ENCODE measurements around the gene MARCHF10.

The MARCHF10 gene

GRCh38 chr17:62676231-62676943, 131.7 kb downstream of the MARCHF10 start:
- no peak for DNase-seq (ENCODE audit: low spot score)
- TF ChIP-seq CTCF (IDR thresholded peaks at IDR 0.05; ENCODE audit: borderline replicate concordance, control extremely low read depth, extremely low read depth, insufficient read depth, missing control alignments), result no peak
- in situ Hi-C loops (cut with MboI; ENCODE audit: low sequenced_read_pairs, unreplicated experiment), result loop anchor here (25.0 kb wide), 1 partner anchor 736 kb away; no protein-coding TSS in a partner anchor

GRCh38 chr17:62675701-62676100, 132.4 kb downstream of the MARCHF10 start:
- DNase-seq (ENCODE audit: low spot score), result no peak
- in situ Hi-C loops (cut with MboI; ENCODE audit: low sequenced_read_pairs, unreplicated experiment), result loop anchor here (25.0 kb wide), 1 partner anchor 737 kb away; no protein-coding TSS in a partner anchor
- TF ChIP-seq CTCF (IDR thresholded peaks at IDR 0.05; ENCODE audit: borderline replicate concordance, control extremely low read depth, extremely low read depth, insufficient read depth, missing control alignments), result no peak

GRCh38 chr17:62675260-62675659, 132.9 kb downstream of the MARCHF10 start:
- in situ Hi-C loops (cut with MboI; ENCODE audit: low sequenced_read_pairs, unreplicated experiment), result loop anchor here (25.0 kb wide), 1 partner anchor 737 kb away; no protein-coding TSS in a partner anchor
- no peak for TF ChIP-seq CTCF (IDR thresholded peaks at IDR 0.05; ENCODE audit: borderline replicate concordance, control extremely low read depth, extremely low read depth, insufficient read depth, missing control alignments)
- DNase-seq (ENCODE audit: low spot score), result no peak

- in situ Hi-C loops (cut with MboI; ENCODE audit: low sequenced_read_pairs, unreplicated experiment), result loop anchor here (25.0 kb wide), 1 partner anchor 737 kb away; no protein-coding TSS in a partner anchor
- no peak for DNase-seq (ENCODE audit: low spot score)
- TF ChIP-seq CTCF (IDR thresholded peaks at IDR 0.05; ENCODE audit: borderline replicate concordance, control extremely low read depth, extremely low read depth, insufficient read depth, missing control alignments), result no peak
These were observed 133.3 kb downstream of the MARCHF10 start for GRCh38 chr17:62674841-62675240.

GRCh38 chr17:62674363-62674739, 133.8 kb downstream of the MARCHF10 start:
- in situ Hi-C loops (cut with MboI; ENCODE audit: low sequenced_read_pairs, unreplicated experiment), result no loop called here
- no peak for TF ChIP-seq CTCF (IDR thresholded peaks at IDR 0.05; ENCODE audit: borderline replicate concordance, control extremely low read depth, extremely low read depth, insufficient read depth, missing control alignments)
- DNase-seq (ENCODE audit: low spot score), result no peak

- no peak for TF ChIP-seq CTCF (IDR thresholded peaks at IDR 0.05; ENCODE audit: borderline replicate concordance, control extremely low read depth, extremely low read depth, insufficient read depth, missing control alignments)
- in situ Hi-C loops (cut with MboI; ENCODE audit: low sequenced_read_pairs, unreplicated experiment), result no loop called here
- no peak for DNase-seq (ENCODE audit: low spot score)
These were observed 134.3 kb downstream of the MARCHF10 start for GRCh38 chr17:62673614-62674362.

Data from GM13976 (cell line).